ENCODE measurements around the gene HEPACAM2.

Gene HEPACAM2

DNA sequence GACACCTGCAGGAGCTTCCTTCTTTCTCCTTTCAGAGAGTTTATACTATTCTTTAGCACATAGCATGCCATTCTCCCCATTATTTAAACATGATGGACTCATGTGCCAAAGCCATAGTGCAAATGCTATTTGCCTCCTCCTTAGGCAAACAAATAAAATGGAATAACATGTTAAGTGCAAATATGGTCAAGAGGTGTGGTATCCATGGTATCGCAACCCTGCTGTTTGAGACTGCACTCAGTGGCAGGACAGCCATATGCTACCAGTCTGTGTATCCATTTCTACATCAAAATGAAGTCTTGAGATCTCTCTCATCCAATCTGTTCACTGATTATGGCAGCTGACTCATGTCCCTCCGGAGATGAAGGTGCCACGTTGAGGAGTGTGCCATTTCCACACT is 22.8 kb downstream of the HEPACAM2 start:
- no peaks in the 10 kb centered on the region for H3K27me3 ChIP-seq

DNA sequence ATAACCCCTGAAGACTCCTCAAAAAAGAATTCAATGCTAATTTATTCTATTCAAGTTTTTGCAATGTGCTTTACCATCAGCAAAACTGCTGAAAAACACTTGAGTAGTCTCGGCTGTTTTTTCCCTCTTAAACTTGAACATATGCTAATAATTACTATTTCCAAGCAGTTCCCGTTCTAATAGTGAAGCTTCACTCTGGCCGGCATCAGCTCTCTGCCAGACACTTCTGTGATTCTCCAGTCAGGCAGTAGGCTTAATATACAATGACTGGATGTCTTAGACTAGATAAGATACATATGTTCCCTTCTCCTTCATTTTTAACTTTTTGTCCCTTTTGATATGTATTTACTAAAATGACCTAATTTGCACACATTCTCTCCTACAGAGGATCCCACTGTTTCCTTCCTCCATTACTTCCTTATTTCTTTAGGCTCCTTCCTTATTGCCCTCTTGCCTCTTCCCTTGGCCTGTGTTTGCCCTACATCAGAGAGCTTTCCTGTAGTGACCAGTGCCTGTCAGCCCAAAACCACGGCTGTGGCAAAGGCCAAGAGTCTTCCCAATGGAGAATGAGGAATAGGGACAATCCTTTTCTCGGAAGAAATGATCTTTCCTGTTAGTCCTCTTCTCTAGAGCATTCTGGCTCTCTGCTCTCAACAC is 23.5 kb downstream of the HEPACAM2 start:
- H3K9me3 ChIP-seq: no peaks in the 10 kb centered on the region
- H3K4me3 ChIP-seq: no peak overlapping the region
- H3K36me3 ChIP-seq: no peaks in the 10 kb centered on the region
- TF ChIP-seq, protein P1, sequence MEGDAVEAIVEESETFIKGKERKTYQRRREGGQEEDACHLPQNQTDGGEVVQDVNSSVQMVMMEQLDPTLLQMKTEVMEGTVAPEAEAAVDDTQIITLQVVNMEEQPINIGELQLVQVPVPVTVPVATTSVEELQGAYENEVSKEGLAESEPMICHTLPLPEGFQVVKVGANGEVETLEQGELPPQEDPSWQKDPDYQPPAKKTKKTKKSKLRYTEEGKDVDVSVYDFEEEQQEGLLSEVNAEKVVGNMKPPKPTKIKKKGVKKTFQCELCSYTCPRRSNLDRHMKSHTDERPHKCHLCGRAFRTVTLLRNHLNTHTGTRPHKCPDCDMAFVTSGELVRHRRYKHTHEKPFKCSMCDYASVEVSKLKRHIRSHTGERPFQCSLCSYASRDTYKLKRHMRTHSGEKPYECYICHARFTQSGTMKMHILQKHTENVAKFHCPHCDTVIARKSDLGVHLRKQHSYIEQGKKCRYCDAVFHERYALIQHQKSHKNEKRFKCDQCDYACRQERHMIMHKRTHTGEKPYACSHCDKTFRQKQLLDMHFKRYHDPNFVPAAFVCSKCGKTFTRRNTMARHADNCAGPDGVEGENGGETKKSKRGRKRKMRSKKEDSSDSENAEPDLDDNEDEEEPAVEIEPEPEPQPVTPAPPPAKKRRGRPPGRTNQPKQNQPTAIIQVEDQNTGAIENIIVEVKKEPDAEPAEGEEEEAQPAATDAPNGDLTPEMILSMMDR (IDR thresholded peaks at IDR 0.05): no peak
- H3K27me3 ChIP-seq: no peaks in the 10 kb centered on the region
- H3K4me1 ChIP-seq: no peaks in the 10 kb centered on the region
- no peak for DNase-seq
- intact Hi-C loops (cut with DNase I; ENCODE audit: low total_unique reads): no loop called here
- H3K27ac ChIP-seq: no peak overlapping the region

More for the DNA sequence above, 22.8 kb downstream of the HEPACAM2 start:
- H3K4me3 ChIP-seq: no peak overlapping the region
- intact Hi-C loops (cut with DNase I; ENCODE audit: low total_unique reads): no loop called here
- H3K9me3 ChIP-seq: no peaks in the 10 kb centered on the region
- no peaks in the 10 kb centered on the region for H3K4me1 ChIP-seq
- H3K36me3 ChIP-seq: no peaks in the 10 kb centered on the region
- no peak overlapping the region for H3K27ac ChIP-seq
- DNase-seq: no peak
- TF ChIP-seq, protein P1 (IDR thresholded peaks at IDR 0.05): no peak

DNA sequence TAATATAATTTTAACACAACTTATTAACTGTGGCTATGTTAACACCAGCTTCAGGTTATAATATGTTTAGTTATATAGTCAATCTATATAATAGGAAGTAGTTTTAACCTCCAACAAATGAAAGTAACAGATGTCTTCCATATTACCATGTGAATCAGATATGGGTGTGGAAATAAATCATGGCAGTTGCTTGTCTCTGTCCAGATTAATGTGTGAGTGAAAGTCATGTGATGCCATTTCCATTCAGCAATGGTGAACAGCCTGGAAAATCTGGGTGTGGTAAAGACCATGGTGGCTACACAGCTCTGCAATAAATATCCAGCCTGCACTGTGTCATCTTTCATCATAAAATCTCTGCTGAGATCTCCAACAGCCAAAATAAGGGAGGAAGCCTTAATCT is 27.8 kb downstream of the HEPACAM2 start:
- intact Hi-C loops (cut with DNase I; ENCODE audit: low total_unique reads): no loop called here
- H3K9me3 ChIP-seq: no peaks in the 10 kb centered on the region
- no peak for DNase-seq
- no peaks in the 10 kb centered on the region for H3K27me3 ChIP-seq
- TF ChIP-seq, protein P1 (IDR thresholded peaks at IDR 0.05): no peak
- H3K27ac ChIP-seq: no peak overlapping the region
- no peaks in the 10 kb centered on the region for H3K36me3 ChIP-seq
- no peak overlapping the region for H3K4me3 ChIP-seq
- no peaks in the 10 kb centered on the region for H3K4me1 ChIP-seq

DNA sequence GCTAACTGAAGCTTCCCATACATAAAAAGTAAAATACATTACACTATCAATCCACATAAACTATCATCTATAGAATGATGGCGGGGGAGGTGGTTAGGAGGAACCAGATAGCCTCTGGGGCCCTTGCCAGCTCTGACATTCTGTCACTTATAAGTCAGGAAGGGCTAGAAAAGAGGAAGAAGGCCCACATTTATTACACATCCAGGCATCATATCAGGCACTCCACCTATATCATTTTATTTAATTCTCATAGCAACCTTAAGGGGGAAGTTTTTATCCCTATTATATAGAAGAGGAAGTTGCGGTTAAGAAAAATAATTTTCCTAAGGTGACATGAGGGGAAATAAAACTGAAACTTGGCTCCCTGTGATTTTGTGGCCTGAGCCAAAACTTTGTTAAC is 29.9 kb downstream of the HEPACAM2 start:
- Histone ChIP-seq H3K9me3 (no peaks in the 10 kb centered on the region), H3K4me3 (no peak overlapping the region), H3K36me3 (no peaks in the 10 kb centered on the region), H3K27ac (no peak overlapping the region), H3K4me1 (no peaks in the 10 kb centered on the region), H3K27me3 (no peaks in the 10 kb centered on the region)
- DNase-seq: no peak
- TF ChIP-seq, protein P1 (IDR thresholded peaks at IDR 0.05): no peak
- intact Hi-C loops (cut with DNase I; ENCODE audit: low total_unique reads): no loop called here

DNA sequence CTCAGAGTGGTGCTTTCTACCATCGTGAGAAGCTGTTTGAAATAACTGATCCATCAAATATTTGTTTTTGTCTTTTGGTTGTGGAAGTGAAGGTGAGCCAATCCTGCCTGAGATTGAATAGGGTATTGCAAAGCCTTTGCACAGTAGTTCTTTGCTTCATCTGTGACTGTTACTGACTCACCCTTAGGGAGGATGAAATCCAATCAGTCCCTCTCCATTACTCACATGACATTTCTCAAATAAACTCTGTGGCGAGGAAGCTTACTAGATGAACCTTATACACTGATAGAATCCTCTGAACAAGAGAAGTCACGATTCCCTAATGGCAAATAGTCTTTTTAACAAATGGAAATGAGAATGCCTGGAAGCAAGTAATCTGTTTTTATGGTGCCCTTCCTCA is 31.9 kb downstream of the HEPACAM2 start:
- no peak overlapping the region for H3K4me3 ChIP-seq
- no peaks in the 10 kb centered on the region for H3K27me3 ChIP-seq
- DNase-seq: no peak
- TF ChIP-seq, protein P1 (IDR thresholded peaks at IDR 0.05): no peak
- no peak overlapping the region for H3K27ac ChIP-seq
- no peaks in the 10 kb centered on the region for H3K36me3 ChIP-seq
- no peaks in the 10 kb centered on the region for H3K4me1 ChIP-seq
- H3K9me3 ChIP-seq: no peaks in the 10 kb centered on the region
- intact Hi-C loops (cut with DNase I; ENCODE audit: low total_unique reads): no loop called here
